Peyer's patch (tissue), 4 donors: ENCODE results near the gene ARHGAP26.

ENCODE experiments used
- CTCF ChIP-seq, 6 experiments: fragments of 450-650 bp in 4 of 6; fragments of 200-600 bp in 2 of 6; sonication (generic) in 1 of 6; IDR thresholded peaks; one replicate each; pipeline ENCODE4 v1.5.1; 2017 to 2019; ENCODE audit warnings: antibody characterized with exemption in 6 of 6, mild to moderate bottlenecking in 3 of 6, moderate library complexity in 1 of 6
- POLR2A ChIP-seq, 2 donors: fragments of 450-650 bp; IDR thresholded peaks; one replicate each; pipeline ENCODE4 v1.5.1; 2017; ENCODE audit warnings: antibody characterized with exemption in 2 of 2, mild to moderate bottlenecking in 2 of 2, moderate library complexity in 2 of 2

- TF ChIP-seq CTCF (IDR thresholded peaks at IDR 0.05) (no peak), POLR2A (IDR thresholded peaks at IDR 0.05) (no peak)
Observed at GRCh38 chr5:143083006-143083405, 312.8 kb downstream of the ARHGAP26 start.
